Measurements from ENCODE around the gene EML4. TPM values are rescaled to one million over a fixed set of nuclear protein-coding genes. Genes with fewer than 3 reads are reported as not detected.

The EML4 gene
- total and polyA plus RNA-seq, 2 of the 13 experiments (the other 11 are each of a cell fraction or from before 2014, with no cell fraction given), result 243 to 476 TPM

DNA sequence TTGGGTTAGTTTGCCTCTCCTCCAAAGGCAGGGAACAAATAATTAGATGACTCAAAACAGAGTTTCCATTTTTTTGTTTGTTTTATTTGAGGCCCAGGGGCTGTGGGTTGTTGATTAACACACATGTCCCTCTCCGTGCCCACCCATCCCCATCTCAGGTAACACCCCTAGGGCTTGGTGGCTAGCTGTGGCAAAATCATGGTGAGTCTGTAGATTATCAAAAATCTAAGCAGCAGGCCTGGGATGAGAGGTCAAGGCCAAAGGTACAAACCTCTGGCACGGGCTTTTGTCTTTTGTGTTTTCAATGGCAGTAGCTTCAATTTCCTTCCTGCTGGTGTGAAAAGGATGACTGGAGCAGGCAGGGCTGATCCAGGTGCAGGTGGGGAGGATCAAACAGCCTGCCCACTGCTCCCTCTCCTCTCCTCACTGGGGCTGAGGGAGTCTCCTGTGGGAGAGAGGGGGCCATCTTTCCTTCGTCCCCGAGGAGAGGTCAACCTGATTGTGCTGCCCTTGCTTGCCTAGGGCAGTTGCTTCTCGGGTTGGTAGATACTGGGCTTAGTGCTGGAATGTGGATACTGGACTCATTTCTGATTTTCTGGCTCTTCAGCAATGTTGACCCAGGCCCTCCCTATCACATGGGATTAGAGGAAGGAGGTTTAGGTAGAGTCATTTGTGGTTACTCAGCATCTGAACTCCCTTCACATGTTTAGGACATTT is 31.9 kb upstream of the EML4 start (continued):
- TF ChIP-seq, protein P1, sequence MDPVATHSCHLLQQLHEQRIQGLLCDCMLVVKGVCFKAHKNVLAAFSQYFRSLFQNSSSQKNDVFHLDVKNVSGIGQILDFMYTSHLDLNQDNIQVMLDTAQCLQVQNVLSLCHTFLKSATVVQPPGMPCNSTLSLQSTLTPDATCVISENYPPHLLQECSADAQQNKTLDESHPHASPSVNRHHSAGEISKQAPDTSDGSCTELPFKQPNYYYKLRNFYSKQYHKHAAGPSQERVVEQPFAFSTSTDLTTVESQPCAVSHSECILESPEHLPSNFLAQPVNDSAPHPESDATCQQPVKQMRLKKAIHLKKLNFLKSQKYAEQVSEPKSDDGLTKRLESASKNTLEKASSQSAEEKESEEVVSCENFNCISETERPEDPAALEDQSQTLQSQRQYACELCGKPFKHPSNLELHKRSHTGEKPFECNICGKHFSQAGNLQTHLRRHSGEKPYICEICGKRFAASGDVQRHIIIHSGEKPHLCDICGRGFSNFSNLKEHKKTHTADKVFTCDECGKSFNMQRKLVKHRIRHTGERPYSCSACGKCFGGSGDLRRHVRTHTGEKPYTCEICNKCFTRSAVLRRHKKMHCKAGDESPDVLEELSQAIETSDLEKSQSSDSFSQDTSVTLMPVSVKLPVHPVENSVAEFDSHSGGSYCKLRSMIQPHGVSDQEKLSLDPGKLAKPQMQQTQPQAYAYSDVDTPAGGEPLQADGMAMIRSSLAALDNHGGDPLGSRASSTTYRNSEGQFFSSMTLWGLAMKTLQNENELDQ (CRISPR knock-in tag; IDR thresholded peaks at IDR 0.05; ENCODE audit: borderline replicate concordance), result no peak; the same call in 1 of the 2 replicates
- no peak for TF ChIP-seq ZNF652 (CRISPR knock-in tag; IDR thresholded peaks at IDR 0.05; ENCODE audit: borderline replicate concordance, low read depth)
- TF ChIP-seq HMGXB4 (CRISPR knock-in tag; IDR thresholded peaks at IDR 0.05; ENCODE audit: borderline replicate concordance in 1 of 2, low read depth in 1 of 2), result peak; percentile 64 to 69
- TF ChIP-seq MEIS1 (CRISPR knock-in tag; IDR thresholded peaks at IDR 0.05; ENCODE audit: borderline replicate concordance), result peak; percentile 73
- TF ChIP-seq, protein P2, sequence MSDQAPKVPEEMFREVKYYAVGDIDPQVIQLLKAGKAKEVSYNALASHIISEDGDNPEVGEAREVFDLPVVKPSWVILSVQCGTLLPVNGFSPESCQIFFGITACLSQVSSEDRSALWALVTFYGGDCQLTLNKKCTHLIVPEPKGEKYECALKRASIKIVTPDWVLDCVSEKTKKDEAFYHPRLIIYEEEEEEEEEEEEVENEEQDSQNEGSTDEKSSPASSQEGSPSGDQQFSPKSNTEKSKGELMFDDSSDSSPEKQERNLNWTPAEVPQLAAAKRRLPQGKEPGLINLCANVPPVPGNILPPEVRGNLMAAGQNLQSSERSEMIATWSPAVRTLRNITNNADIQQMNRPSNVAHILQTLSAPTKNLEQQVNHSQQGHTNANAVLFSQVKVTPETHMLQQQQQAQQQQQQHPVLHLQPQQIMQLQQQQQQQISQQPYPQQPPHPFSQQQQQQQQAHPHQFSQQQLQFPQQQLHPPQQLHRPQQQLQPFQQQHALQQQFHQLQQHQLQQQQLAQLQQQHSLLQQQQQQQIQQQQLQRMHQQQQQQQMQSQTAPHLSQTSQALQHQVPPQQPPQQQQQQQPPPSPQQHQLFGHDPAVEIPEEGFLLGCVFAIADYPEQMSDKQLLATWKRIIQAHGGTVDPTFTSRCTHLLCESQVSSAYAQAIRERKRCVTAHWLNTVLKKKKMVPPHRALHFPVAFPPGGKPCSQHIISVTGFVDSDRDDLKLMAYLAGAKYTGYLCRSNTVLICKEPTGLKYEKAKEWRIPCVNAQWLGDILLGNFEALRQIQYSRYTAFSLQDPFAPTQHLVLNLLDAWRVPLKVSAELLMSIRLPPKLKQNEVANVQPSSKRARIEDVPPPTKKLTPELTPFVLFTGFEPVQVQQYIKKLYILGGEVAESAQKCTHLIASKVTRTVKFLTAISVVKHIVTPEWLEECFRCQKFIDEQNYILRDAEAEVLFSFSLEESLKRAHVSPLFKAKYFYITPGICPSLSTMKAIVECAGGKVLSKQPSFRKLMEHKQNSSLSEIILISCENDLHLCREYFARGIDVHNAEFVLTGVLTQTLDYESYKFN (CRISPR knock-in tag; conservative IDR thresholded peaks at IDR 0.05), result peak; percentile 94
- TF ChIP-seq U2AF1 (optimal IDR thresholded peaks at IDR 0.05; ENCODE audit: low read depth, low read length), result peak; percentile 62
- no peak; the same call in 1 of the 2 replicates for TF ChIP-seq ATF7-NPFF (CRISPR knock-in tag; IDR thresholded peaks at IDR 0.05; ENCODE audit: low read depth)
- TF ChIP-seq, protein P3, sequence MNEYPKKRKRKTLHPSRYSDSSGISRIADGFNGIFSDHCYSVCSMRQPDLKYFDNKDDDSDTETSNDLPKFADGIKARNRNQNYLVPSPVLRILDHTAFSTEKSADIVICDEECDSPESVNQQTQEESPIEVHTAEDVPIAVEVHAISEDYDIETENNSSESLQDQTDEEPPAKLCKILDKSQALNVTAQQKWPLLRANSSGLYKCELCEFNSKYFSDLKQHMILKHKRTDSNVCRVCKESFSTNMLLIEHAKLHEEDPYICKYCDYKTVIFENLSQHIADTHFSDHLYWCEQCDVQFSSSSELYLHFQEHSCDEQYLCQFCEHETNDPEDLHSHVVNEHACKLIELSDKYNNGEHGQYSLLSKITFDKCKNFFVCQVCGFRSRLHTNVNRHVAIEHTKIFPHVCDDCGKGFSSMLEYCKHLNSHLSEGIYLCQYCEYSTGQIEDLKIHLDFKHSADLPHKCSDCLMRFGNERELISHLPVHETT (CRISPR knock-in tag; conservative IDR thresholded peaks at IDR 0.05), result no peak
- TF ChIP-seq ZNF747 (CRISPR knock-in tag; IDR thresholded peaks at IDR 0.05; ENCODE audit: borderline replicate concordance), result no peak
- peak; percentile 73; the same call in 1 of the 2 replicates for TF ChIP-seq SPEN (CRISPR knock-in tag; IDR thresholded peaks at IDR 0.05; ENCODE audit: low read depth)
- peak; percentile 80; the same call in 1 of the 2 replicates for TF ChIP-seq SMAD3 (CRISPR knock-in tag; IDR thresholded peaks at IDR 0.05)
- no peak for TF ChIP-seq FOXA1 (IDR thresholded peaks at IDR 0.05)
- peak; percentile 79 for TF ChIP-seq FOXA1 (CRISPR knock-in tag; IDR thresholded peaks at IDR 0.05)
- TF ChIP-seq HOXA9 (CRISPR knock-in tag; IDR thresholded peaks at IDR 0.05; ENCODE audit: borderline replicate concordance), result no peak
- peak; percentile 95 for TF ChIP-seq ZNF430 (CRISPR knock-in tag; IDR thresholded peaks at IDR 0.05)
- TF ChIP-seq RARA (CRISPR knock-in tag; IDR thresholded peaks at IDR 0.05), result peak; percentile 92
- TF ChIP-seq GPN1 (CRISPR knock-in tag; IDR thresholded peaks at IDR 0.05; ENCODE audit: borderline replicate concordance), result no peak
- no peak for TF ChIP-seq SALL2 (CRISPR knock-in tag; IDR thresholded peaks at IDR 0.05)
- no peak for TF ChIP-seq ZNF138 (CRISPR knock-in tag; IDR thresholded peaks at IDR 0.05; ENCODE audit: low read depth)
- TF ChIP-seq MXD4 (CRISPR knock-in tag; IDR thresholded peaks at IDR 0.05), result peak; percentile 72; the same call in 1 of the 2 replicates
- TF ChIP-seq BORCS8-MEF2B (CRISPR knock-in tag; IDR thresholded peaks at IDR 0.05), result peak; percentile 68; the same call in 1 of the 2 replicates

All from HepG2 (cell line).